ENCODE measurements around the gene PRKCD.

Gene PRKCD

GRCh38 chr3:53170325-53171063 lies 9.5 kb downstream of the PRKCD start:
- DNase-seq (ENCODE audit: low read depth) = no peak

DNA sequence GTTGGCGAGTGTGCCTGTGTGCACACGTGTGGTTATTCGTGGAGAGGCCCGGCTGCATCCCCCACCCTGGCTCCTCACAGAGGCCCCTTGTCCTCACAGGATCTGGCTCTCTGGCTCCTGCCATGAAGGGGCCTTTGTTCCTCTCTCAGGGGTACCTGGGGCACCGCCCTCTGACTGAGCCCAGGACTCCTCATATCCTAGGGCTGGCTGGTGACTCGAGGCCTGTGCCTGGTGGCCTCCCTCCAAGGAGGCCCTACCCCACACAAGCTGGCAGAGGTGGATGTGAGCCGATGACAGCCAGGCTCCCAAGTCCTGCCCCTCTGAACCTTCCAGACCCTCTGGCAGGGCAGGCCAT lies 10.0 kb downstream of the PRKCD start:
- no peak for DNase-seq (ENCODE audit: low read depth)

DNA sequence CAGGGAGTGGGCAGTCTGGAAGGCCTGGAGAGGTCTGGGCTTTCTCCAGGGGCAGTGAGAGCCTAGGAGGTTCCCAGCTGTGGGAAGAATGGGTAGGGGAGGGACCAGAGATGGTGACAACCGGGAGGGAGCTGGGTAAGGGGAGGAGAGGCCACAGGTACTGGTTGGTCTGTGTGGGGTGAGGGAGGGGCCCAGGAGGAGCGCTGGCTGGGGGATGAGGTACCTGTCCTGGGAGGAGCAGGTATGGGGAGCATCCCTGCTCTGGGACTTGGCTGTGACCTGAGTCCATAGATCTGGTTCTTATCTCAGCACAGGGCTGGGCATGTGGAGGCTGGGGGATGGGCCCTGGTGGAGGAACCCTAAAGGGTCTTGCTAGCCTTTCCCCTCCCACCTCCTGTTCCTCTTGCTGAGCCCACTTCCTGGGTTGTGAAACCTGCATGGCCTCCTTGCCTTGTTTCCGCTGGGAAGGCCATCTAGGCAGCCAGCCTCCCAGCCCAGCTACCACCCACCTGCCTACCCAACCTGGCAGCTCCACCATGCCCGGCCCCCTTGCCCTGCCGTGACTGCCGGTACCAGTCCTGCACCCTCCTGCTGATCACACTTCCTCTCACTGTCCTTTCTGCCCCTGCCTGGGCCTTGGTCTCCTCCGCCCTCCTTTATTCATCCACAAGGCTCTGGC lies 11.0 kb downstream of the PRKCD start:
- no peak for DNase-seq (ENCODE audit: low read depth)

DNA sequence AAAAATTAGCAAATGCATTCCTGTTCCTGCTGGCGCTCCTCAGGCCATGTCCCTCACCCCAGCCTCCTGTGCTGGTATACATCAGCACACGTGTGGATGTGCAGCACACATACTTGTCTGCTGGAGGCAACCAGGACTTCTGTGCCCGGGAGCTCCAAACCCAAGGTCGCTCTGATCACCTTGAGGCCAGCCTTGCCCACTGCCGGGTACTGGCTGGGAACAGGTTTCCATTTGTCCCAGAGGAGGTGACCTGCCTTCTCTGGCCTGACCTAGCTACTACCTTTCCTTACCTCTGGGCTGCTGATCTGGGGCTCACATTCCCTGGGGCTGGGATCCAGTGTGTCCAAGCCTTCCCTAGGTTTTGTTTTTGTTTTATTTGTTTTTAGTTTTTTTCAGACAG lies 12.1 kb downstream of the PRKCD start:
- no peak for DNase-seq (ENCODE audit: low read depth)

GRCh38 chr3:53174346-53175250 lies 13.6 kb downstream of the PRKCD start:
- DNase-seq (ENCODE audit: low read depth) = no peak

- DNase-seq (ENCODE audit: low read depth) = no peak
Observed at GRCh38 chr3:53175613-53176540, 14.9 kb downstream of the PRKCD start.

DNA sequence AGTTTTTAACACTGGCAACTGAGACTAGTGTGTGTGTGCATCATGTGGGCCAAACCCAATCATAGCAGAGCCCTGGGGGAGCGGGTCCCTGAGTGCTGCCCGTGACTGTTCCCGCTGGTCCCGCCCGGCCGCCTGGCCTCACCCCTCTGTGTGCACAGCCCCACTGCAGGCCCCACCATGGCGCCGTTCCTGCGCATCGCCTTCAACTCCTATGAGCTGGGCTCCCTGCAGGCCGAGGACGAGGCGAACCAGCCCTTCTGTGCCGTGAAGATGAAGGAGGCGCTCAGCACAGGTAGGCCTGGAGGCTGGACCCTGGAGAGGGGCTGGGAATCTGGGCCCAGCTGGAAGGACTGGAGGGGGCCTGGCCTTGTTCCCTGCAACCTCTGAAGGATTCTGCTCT lies 17.2 kb downstream of the PRKCD start:
- no peak for DNase-seq (ENCODE audit: low read depth)

GRCh38 chr3:53179580-53179979 lies 18.6 kb downstream of the PRKCD start:
- no peak for DNase-seq (ENCODE audit: low read depth)

- no peak for DNase-seq (ENCODE audit: low read depth)
Observed at GRCh38 chr3:53180305-53181023, 19.5 kb downstream of the PRKCD start.

DNA sequence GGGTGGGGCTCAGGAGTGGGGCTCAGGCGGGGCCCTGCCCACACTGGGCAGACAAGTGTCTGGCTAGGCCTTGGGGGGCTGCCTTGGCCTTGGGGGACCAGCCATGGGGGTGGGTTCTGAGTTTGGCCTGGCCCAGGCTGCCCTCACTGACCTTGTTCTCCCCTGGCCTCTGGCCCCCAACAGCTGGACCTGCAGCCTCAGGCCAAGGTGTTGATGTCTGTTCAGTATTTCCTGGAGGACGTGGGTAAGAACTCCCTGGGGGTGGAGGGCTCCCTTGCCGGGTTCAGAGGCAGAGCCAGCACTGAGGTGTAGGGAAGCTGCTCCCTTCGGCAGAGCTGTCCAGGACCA lies 20.0 kb downstream of the PRKCD start:
- DNase-seq (ENCODE audit: low read depth) = no peak

DNA sequence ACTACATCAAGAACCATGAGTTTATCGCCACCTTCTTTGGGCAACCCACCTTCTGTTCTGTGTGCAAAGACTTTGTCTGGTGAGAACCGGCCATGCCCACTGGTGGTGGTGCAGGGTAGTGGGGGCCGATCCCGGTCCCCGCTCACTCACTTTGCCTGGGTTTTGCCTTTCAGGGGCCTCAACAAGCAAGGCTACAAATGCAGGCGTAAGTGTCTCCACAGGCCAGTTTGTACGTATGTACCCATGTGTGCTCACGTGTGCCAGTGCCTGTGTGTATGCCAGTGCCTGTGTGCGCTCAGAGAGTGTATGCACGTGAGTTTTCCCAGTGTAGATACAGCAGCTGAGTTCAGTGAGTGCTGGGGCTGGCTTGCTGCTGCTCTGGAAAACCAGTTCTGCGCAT lies 20.5 kb downstream of the PRKCD start:
- DNase-seq (ENCODE audit: low read depth) = no peak

DNA sequence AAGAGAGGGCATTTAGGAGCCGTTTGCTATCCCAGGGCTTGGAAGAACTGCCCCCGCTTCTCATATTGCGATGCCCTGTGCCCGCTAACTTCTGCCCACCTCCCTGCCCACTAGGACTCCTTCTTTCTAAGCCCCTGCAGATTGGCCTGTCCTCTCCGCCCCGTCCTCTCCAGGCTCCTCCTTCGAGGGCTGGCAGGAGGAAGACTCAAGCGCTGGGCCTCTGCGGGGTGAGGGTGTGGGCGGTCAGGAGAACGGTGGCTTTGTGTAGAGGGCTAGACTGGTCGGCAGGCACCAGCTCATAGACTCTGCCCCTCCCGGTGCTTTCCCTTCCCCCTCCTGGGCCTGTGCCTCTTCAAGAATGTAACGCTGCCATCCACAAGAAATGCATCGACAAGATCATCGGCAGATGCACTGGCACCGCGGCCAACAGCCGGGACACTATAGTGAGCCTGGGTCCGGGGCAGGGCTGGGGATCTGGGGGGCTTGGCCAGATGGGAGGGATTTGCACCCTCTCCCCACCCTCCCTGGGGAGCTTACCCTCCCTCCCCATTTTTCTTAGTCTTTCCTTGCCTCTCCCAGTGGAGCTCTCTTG lies 21.9 kb downstream of the PRKCD start:
- DNase-seq (ENCODE audit: low read depth) = no peak

- no peak for DNase-seq (ENCODE audit: low read depth)
Observed at GRCh38 chr3:53183514-53183913, 22.5 kb downstream of the PRKCD start.

DNA sequence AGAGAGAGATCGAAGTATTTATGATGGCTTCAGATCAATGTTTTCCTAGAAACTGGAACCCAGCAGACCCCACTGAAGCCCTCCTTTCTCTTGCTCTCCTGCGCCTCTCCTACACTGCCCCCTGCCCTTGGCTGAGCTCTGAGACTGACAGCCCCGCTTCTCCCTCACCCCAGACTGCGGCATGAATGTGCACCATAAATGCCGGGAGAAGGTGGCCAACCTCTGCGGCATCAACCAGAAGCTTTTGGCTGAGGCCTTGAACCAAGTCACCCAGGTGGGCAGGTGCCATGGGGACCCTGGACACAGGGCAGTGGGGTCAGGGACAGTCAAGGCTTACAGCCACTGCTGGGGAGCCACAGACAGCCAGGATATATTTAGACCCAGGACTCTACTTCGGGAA lies 23.7 kb downstream of the PRKCD start:
- no peak for DNase-seq (ENCODE audit: low read depth)

- DNase-seq (ENCODE audit: low read depth) = no peak
Observed at GRCh38 chr3:53185761-53186465, 24.9 kb downstream of the PRKCD start.

DNA sequence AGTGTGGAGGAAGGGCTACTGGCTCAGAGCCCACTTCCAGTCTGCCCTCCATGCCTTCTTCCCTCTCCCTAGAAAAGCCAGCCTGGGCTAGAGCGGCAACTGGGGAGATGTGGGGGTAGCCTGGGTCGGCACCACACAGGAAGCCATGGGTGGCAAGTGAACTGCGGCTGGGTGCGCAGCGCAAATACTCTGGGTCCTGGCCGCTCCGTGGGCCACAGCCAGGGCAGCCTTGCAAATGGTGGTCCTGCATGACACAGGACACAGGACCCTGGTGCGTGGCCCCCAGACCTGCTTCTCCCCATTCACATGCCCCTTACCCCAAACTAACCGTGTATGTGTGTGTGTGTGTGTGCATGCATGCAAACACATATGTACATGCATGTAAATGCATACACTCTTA lies 25.7 kb downstream of the PRKCD start:
- DNase-seq (ENCODE audit: low read depth) = no peak

GRCh38 chr3:53187430-53187829 lies 26.4 kb downstream of the PRKCD start:
- DNase-seq (ENCODE audit: low read depth) = no peak

- DNase-seq (ENCODE audit: low read depth) = no peak
Observed at GRCh38 chr3:53188136-53188685, 27.2 kb downstream of the PRKCD start.

DNA sequence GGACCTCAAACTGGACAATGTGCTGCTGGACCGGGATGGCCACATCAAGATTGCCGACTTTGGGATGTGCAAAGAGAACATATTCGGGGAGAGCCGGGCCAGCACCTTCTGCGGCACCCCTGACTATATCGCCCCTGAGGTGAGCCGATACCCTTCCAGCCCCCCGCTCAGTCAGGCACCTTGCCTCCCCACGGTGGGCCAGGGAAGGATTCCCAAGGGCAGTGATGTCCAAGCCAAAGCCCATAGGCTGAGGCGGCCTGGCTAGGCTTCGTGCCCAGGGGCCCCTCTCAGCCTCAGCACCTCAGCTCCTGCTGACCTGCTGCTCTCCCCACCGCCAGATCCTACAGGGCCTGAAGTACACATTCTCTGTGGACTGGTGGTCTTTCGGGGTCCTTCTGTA lies 27.7 kb downstream of the PRKCD start:
- no peak for DNase-seq (ENCODE audit: low read depth)

DNA sequence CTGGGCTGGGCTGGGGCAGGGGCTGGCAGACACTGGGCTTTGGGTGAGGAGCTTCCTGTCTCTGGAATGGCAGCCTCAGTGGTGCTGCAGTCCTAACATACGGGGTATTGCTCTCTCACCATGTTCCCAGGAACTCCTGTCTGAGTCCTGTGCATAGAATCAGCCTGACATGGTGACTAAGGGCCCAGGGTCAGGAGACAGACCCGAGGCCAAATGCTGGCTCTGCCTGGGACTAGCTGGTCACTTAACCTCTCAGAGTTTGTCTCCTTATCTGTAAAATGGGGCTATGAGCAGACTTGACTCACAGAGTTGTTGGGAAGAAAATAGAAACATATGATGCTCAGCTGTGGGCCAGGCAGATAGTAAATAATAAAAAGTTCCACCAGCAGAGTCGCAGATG lies 28.3 kb downstream of the PRKCD start:
- no peak for DNase-seq (ENCODE audit: low read depth)

Measured in T follicular helper cell (primary cell).